DND-41 (cell line): Measurements from ENCODE around the gene NOP10.

Source experiments
- ATAC-seq: fragments of 200-7000 bp; cut with Tn5 transposase; 3 replicates; pipeline ENCODE4 v1.9.1; 2021; ENCODE audit warnings: low read depth; ENCODE audit not compliant: insufficient read depth
- DNase-seq: peaks from one replicate; pipeline ENCODE4 v3.0.0-alpha.2; 2020
- H2AFZ ChIP-seq: 2 replicates; pipeline ENCODE4 v1.6.0; 2012; ENCODE audit warnings: low read depth, low read length
- H3K27ac ChIP-seq: 2 replicates; pipeline ENCODE4 v1.5.1; 2012; ENCODE audit warnings: low read length, inconsistent platforms
- H3K27me3 ChIP-seq: fragments of 200-600 bp; sonication (generic); 2 replicates; pipeline ENCODE4 v1.6.0; 2012; ENCODE audit warnings: low read length, mild to moderate bottlenecking, inconsistent platforms; ENCODE audit not compliant: insufficient read depth, poor library complexity
- H3K36me3 ChIP-seq: 2 replicates; pipeline ENCODE4 v1.5.1; 2012; ENCODE audit warnings: low read length, inconsistent platforms; ENCODE audit not compliant: insufficient read depth
- H3K4me1 ChIP-seq: 2 replicates; pipeline ENCODE4 v1.5.1; 2012; ENCODE audit warnings: mild to moderate bottlenecking, low read length; ENCODE audit not compliant: insufficient read depth
- H3K4me2 ChIP-seq: 2 replicates; pipeline ENCODE4 v1.6.0; 2012; ENCODE audit warnings: mild to moderate bottlenecking, moderate library complexity, low read length, inconsistent platforms; ENCODE audit not compliant: insufficient read depth
- H3K4me3 ChIP-seq, 2 experiments: fragments of 200-600 bp in 1 of 2; shearing (Covaris generic) in 1 of 2; 2 replicates each; pipeline ENCODE4 v1.5.1; 2012 to 2016; ENCODE audit warnings: inconsistent platforms in 2 of 2, low read length in 2 of 2, mild to moderate bottlenecking in 2 of 2, low read depth in 1 of 2, moderate library complexity in 1 of 2
- H3K79me2 ChIP-seq: 2 replicates; pipeline ENCODE4 v1.6.0; 2012; ENCODE audit warnings: low read length, inconsistent platforms; ENCODE audit not compliant: insufficient read depth
- H3K9ac ChIP-seq: 2 replicates; pipeline ENCODE4 v1.6.0; 2012; ENCODE audit warnings: low read depth, mild to moderate bottlenecking, inconsistent platforms, low read length, moderate library complexity
- H3K9me3 ChIP-seq: 2 replicates; pipeline ENCODE4 v1.5.1; 2012; ENCODE audit warnings: low read length, moderate library complexity, mild to moderate bottlenecking, inconsistent platforms; ENCODE audit not compliant: insufficient read depth, severe bottlenecking
- H4K20me1 ChIP-seq: 2 replicates; pipeline ENCODE4 v1.6.0; 2012; ENCODE audit warnings: low read length; ENCODE audit not compliant: insufficient read depth
- EZH2 ChIP-seq: IDR thresholded peaks from 3 replicates; pipeline ENCODE4 v1.6.1; 2012; ENCODE audit warnings: borderline replicate concordance, low read depth, mild to moderate bottlenecking, moderate library complexity, low read length, inconsistent platforms; ENCODE audit not compliant: severe bottlenecking
- TF ChIP-seq, protein P1 (sequence below): IDR thresholded peaks from 2 replicates; pipeline ENCODE4 v1.5.1; 2012; ENCODE audit warnings: borderline replicate concordance, low read length, moderate library complexity, mild to moderate bottlenecking; ENCODE audit not compliant: poor library complexity, severe bottlenecking; ENCODE audit errors: extremely low read depth

NOP10 gene

GRCh38 chr15:34318277-34319079 lies 24.5 kb downstream of the NOP10 start:
- peaks cover 15% of the 10 kb centered on the region for H3K4me1 ChIP-seq
- ATAC-seq (peak; percentile 85), DNase-seq (peak; percentile 13)
- peak overlapping the region; percentile 68 for H3K4me2 ChIP-seq
- no peaks in the 10 kb centered on the region for H3K27me3 ChIP-seq
- TF ChIP-seq EZH2 = no peak
- TF ChIP-seq, protein P1, sequence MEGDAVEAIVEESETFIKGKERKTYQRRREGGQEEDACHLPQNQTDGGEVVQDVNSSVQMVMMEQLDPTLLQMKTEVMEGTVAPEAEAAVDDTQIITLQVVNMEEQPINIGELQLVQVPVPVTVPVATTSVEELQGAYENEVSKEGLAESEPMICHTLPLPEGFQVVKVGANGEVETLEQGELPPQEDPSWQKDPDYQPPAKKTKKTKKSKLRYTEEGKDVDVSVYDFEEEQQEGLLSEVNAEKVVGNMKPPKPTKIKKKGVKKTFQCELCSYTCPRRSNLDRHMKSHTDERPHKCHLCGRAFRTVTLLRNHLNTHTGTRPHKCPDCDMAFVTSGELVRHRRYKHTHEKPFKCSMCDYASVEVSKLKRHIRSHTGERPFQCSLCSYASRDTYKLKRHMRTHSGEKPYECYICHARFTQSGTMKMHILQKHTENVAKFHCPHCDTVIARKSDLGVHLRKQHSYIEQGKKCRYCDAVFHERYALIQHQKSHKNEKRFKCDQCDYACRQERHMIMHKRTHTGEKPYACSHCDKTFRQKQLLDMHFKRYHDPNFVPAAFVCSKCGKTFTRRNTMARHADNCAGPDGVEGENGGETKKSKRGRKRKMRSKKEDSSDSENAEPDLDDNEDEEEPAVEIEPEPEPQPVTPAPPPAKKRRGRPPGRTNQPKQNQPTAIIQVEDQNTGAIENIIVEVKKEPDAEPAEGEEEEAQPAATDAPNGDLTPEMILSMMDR = no peak
- H4K20me1 ChIP-seq = no peaks in the 10 kb centered on the region
- H3K79me2 ChIP-seq = no peaks in the 10 kb centered on the region
- H3K4me3 ChIP-seq = peak overlapping the region; percentile 24 to 67
- no peaks in the 10 kb centered on the region for H3K36me3 ChIP-seq
- H3K9ac ChIP-seq = peak overlapping the region; percentile 53
- H3K27ac ChIP-seq = peak overlapping the region; percentile 58
- peak overlapping the region; percentile 78 for H2AFZ ChIP-seq
- no peaks in the 10 kb centered on the region for H3K9me3 ChIP-seq

- Histone ChIP-seq H3K79me2 (no peaks in the 10 kb centered on the region), H3K27me3 (no peaks in the 10 kb centered on the region), H3K9me3 (no peaks in the 10 kb centered on the region), H3K9ac (no peak overlapping the region), H3K4me3 (no peak overlapping the region), H3K36me3 (no peaks in the 10 kb centered on the region; the same call in 1 of the 2 replicates), H3K4me2 (no peak overlapping the region), H2AFZ (no peak overlapping the region), H3K4me1 (peaks cover 15% of the 10 kb centered on the region), H4K20me1 (no peaks in the 10 kb centered on the region), H3K27ac (no peak overlapping the region)
- TF ChIP-seq, protein P1 = no peak
- TF ChIP-seq EZH2 = no peak
- DNase-seq (no peak), ATAC-seq (no peak)
Measured at GRCh38 chr15:34314491-34315490, 28.1 kb downstream of the NOP10 start.

GRCh38 chr15:34311563-34311962 lies 31.4 kb downstream of the NOP10 start:
- H3K4me1 ChIP-seq = no peaks in the 10 kb centered on the region
- H3K36me3 ChIP-seq = no peaks in the 10 kb centered on the region; the same call in 1 of the 2 replicates
- ATAC-seq = no peak
- TF ChIP-seq, protein P1 = no peak
- no peak for TF ChIP-seq EZH2
- no peaks in the 10 kb centered on the region for H3K9me3 ChIP-seq
- DNase-seq = no peak
- no peaks in the 10 kb centered on the region for H3K27me3 ChIP-seq
- no peak overlapping the region for H3K4me3 ChIP-seq
- H3K79me2 ChIP-seq = no peaks in the 10 kb centered on the region
- no peak overlapping the region for H3K9ac ChIP-seq
- H3K4me2 ChIP-seq = no peak overlapping the region
- no peak overlapping the region for H3K27ac ChIP-seq
- H4K20me1 ChIP-seq = no peaks in the 10 kb centered on the region
- H2AFZ ChIP-seq = no peak overlapping the region
